Keratinocyte (primary cell): Measurements from ENCODE around the gene C16orf90.

ENCODE experiments used
- EZH2 ChIP-seq: IDR thresholded peaks from one replicate; pipeline ENCODE4 v1.6.1; 2012; ENCODE audit warnings: inconsistent platforms, mild to moderate bottlenecking, low read length, moderate library complexity
- TF ChIP-seq, protein P1 (sequence below), 3 experiments: IDR thresholded peaks in 1 of 3; conservative IDR thresholded peaks in 1 of 3; optimal IDR thresholded peaks in 1 of 3; 2 replicates in 2 of 3; 3 replicates in 1 of 3; pipeline versions ENCODE3 to v1.5.1; 2011; ENCODE audit warnings: low read length in 3 of 3, mild to moderate bottlenecking in 3 of 3, moderate library complexity in 2 of 3, control low read depth in 1 of 3, inconsistent platforms in 1 of 3; ENCODE audit not compliant: insufficient read depth in 2 of 3; ENCODE audit errors: extremely low read depth in 1 of 3

DNA sequence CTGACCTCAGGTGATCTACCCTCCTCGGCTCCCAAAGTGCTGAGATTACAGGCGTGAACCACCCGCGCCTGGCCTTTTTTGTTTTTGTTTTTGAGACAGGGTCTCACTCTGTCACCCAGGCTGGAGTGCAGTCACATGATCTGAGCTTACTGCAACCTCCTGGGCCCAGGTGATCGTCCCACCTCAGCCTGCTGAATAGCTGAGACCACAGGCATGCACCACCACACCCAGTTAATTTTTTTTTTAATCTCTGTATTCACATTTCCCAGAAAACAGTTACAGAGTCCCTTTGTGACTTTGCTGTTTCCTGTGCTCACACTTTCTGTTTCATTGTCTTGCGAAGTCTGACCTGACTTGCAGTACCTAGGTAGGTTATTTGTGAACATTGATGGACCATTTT is 8.2 kb upstream of the C16orf90 start:
- TF ChIP-seq, protein P1, sequence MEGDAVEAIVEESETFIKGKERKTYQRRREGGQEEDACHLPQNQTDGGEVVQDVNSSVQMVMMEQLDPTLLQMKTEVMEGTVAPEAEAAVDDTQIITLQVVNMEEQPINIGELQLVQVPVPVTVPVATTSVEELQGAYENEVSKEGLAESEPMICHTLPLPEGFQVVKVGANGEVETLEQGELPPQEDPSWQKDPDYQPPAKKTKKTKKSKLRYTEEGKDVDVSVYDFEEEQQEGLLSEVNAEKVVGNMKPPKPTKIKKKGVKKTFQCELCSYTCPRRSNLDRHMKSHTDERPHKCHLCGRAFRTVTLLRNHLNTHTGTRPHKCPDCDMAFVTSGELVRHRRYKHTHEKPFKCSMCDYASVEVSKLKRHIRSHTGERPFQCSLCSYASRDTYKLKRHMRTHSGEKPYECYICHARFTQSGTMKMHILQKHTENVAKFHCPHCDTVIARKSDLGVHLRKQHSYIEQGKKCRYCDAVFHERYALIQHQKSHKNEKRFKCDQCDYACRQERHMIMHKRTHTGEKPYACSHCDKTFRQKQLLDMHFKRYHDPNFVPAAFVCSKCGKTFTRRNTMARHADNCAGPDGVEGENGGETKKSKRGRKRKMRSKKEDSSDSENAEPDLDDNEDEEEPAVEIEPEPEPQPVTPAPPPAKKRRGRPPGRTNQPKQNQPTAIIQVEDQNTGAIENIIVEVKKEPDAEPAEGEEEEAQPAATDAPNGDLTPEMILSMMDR (optimal IDR thresholded peaks at IDR 0.05 in 1 of 3, IDR thresholded peaks at IDR 0.05 in 1 of 3, conservative IDR thresholded peaks at IDR 0.05 in 1 of 3; ENCODE audit: extremely low read depth in 1 of 3, insufficient read depth in 2 of 3, low read length in 3 of 3), result no peak
- no peak for TF ChIP-seq EZH2
